HL-60 (cell line): ENCODE measurements around the gene SLC1A7.

Experiments
- CTCF ChIP-seq: IDR thresholded peaks from one replicate; pipeline ENCODE4 v1.5.1; 2011; ENCODE audit warnings: low read length, control low read depth, inconsistent platforms; ENCODE audit not compliant: insufficient read depth
- POLR2AphosphoS5 ChIP-seq: IDR thresholded peaks from 2 replicates; pipeline ENCODE4 v1.6.1; 2012; ENCODE audit warnings: low read depth
- REST ChIP-seq: IDR thresholded peaks from 2 replicates; pipeline ENCODE4 v1.6.1; 2012; ENCODE audit warnings: low read depth; ENCODE audit not compliant: insufficient replicate concordance
- SPI1 ChIP-seq: IDR thresholded peaks from 2 replicates; pipeline ENCODE4 v1.6.1; 2012; ENCODE audit warnings: low read depth, mild to moderate bottlenecking, borderline replicate concordance

- no peak for TF ChIP-seq CTCF
- TF ChIP-seq REST, result no peak
- TF ChIP-seq POLR2AphosphoS5, result no peak
- no peak for TF ChIP-seq SPI1
Observed at GRCh38 chr1:53087332-53088285, 54.8 kb downstream of the SLC1A7 start.
